Measurements from ENCODE around the gene ARMH1.
A peak's percentile ranks its signal among the peaks of the same experiment; 100 is the strongest.

ARMH1 gene

DNA sequence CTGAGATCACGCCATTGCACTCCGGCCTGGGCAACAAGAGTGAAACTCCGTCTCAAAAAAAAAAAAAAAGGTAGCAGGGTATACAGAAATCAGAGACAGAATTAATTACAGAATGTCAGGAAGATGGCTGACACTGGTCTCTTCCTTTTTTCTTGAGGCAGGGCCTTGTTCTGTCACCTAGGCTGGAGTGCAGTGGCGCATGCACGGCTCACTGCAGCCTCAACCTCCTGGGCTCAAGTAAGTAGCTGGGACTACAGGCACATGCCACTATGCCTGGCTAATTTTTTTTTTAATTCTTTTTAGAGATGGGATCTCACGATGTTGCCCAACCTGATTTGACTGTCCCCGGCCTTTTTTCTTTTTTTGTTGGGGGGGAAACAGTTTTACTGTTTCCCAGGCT lies 40.0 kb downstream of the ARMH1 start:
- Histone ChIP-seq H3K4me3 (ENCODE audit: low read depth, low read length) (no peak overlapping the region), H3K27me3 (replicated peaks) (no peaks in the 10 kb centered on the region), H3K36me3 (replicated peaks) (no peaks in the 10 kb centered on the region), H3K27ac (no peak overlapping the region)
- no peak for DNase-seq
- in situ Hi-C loops (cut with HindIII; ENCODE audit: low pct_ligation_motif_present, low sequenced_read_pairs): no loop called here
- TF ChIP-seq, protein P1, sequence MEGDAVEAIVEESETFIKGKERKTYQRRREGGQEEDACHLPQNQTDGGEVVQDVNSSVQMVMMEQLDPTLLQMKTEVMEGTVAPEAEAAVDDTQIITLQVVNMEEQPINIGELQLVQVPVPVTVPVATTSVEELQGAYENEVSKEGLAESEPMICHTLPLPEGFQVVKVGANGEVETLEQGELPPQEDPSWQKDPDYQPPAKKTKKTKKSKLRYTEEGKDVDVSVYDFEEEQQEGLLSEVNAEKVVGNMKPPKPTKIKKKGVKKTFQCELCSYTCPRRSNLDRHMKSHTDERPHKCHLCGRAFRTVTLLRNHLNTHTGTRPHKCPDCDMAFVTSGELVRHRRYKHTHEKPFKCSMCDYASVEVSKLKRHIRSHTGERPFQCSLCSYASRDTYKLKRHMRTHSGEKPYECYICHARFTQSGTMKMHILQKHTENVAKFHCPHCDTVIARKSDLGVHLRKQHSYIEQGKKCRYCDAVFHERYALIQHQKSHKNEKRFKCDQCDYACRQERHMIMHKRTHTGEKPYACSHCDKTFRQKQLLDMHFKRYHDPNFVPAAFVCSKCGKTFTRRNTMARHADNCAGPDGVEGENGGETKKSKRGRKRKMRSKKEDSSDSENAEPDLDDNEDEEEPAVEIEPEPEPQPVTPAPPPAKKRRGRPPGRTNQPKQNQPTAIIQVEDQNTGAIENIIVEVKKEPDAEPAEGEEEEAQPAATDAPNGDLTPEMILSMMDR (IDR thresholded peaks at IDR 0.05; ENCODE audit: low read depth, low read length, missing control alignments): no peak

DNA sequence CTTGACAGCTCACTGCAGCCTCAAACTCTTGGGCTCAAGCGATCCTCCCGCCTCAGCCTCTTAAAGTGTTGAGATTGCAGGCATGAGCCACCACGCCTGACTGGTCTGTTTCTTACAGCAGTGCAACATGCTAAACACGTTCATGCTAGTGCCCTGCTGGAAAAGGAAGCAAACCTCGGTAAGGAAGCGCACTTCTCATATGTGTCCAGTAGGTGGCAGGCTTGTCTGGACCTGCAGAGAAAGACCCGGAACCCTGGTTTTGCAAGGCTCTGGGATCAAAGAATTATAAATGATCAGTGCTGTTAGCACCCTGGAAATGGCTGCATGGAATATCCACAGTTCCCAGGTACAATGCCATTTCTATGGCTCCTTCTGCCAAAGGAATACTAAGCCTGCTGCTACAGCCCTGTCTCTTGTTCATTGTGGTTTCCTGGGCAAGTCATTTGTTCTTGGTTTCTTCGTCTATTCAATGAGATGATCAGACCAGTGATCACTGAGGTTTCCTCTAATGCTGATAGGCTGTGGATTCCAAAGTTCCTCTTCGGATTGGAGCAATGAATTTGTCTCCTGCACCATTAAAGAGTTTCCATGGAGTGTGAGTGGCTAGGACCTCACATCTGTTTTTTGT lies 40.5 kb downstream of the ARMH1 start:
- Histone ChIP-seq H3K4me3 (ENCODE audit: low read depth, low read length) (no peak overlapping the region), H3K27me3 (replicated peaks) (no peaks in the 10 kb centered on the region), H3K27ac (no peak overlapping the region), H3K36me3 (replicated peaks) (no peaks in the 10 kb centered on the region)
- in situ Hi-C loops (cut with HindIII; ENCODE audit: low pct_ligation_motif_present, low sequenced_read_pairs): no loop called here
- TF ChIP-seq, protein P1 (IDR thresholded peaks at IDR 0.05; ENCODE audit: low read depth, low read length, missing control alignments): peak; percentile 97
- peak; percentile 76 for DNase-seq

DNA sequence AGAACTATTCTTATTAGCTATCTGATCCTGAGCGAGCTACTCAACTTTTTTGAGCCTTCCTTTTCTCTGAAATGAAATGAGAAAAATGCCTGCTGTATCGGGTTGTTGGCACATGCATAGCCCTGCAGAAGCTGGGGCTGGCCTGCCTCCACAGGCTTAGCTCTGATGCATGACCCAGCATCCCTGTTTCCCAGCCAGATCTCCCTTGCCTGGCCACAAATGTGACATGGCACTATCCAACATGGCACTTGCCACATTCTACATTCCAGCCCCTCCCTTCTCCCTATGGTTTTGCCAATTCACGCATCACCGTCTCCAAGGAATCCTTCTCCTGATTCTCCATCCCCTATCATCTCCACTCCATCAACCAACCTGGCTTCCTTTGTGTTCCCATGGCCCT lies 42.6 kb downstream of the ARMH1 start:
- Histone ChIP-seq H3K27ac (no peak overlapping the region), H3K27me3 (replicated peaks) (no peaks in the 10 kb centered on the region), H3K36me3 (replicated peaks) (no peaks in the 10 kb centered on the region), H3K4me3 (ENCODE audit: low read depth, low read length) (no peak overlapping the region)
- DNase-seq: no peak
- in situ Hi-C loops (cut with HindIII; ENCODE audit: low pct_ligation_motif_present, low sequenced_read_pairs): no loop called here
- TF ChIP-seq, protein P1 (IDR thresholded peaks at IDR 0.05; ENCODE audit: low read depth, low read length, missing control alignments): no peak

DNA sequence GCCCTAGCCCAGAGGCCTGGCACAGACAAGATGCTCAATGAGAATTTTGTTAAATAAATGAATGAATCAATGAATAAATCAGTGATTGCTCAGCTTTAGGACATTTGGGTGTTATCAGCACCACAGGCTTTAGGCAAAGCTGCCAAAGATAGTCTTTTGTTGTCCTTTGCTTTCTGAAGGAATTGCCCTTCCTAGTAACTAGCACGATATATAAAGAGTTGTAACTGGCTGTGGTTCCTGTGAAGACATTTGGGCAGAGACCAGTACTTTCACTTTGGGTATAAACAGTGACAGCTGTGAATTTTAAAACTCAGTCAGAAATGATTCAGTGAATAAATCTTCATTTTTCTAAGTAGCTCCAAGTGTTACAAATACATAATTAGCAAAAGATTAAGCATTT lies 43.1 kb downstream of the ARMH1 start:
- DNase-seq: no peak
- no peak overlapping the region for H3K27ac ChIP-seq
- no peaks in the 10 kb centered on the region for H3K27me3 ChIP-seq (replicated peaks)

DNA sequence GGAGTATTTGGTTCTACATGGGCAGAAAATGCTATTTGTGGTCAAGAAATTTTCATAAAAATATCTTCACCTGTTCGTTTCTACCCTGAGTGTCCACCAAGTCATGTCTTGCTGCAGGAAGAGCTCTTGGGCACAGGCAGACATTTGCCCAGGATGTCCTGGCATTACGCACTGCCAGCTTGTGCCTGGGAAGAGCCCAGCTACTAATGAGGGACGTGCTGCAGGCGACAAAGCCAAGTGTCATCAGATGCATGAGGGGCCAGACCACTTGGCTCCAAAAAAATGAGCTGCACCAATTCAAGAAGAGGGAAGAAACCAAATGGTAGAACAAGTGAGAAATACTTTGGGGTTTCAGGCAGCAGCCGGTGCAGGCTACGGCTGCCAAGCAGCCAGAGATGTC lies 43.6 kb downstream of the ARMH1 start:
- H3K36me3 ChIP-seq (replicated peaks): no peaks in the 10 kb centered on the region
- H3K4me3 ChIP-seq (ENCODE audit: low read depth, low read length): no peak overlapping the region
- in situ Hi-C loops (cut with HindIII; ENCODE audit: low pct_ligation_motif_present, low sequenced_read_pairs): no loop called here
- no peaks in the 10 kb centered on the region for H3K27me3 ChIP-seq (replicated peaks)
- no peak for DNase-seq
- no peak overlapping the region for H3K27ac ChIP-seq
- TF ChIP-seq, protein P1 (IDR thresholded peaks at IDR 0.05; ENCODE audit: low read depth, low read length, missing control alignments): no peak

More for the DNA sequence above, 43.1 kb downstream of the ARMH1 start:
- Histone ChIP-seq H3K4me3 (ENCODE audit: low read depth, low read length) (no peak overlapping the region), H3K36me3 (replicated peaks) (no peaks in the 10 kb centered on the region)
- in situ Hi-C loops (cut with HindIII; ENCODE audit: low pct_ligation_motif_present, low sequenced_read_pairs): no loop called here
- TF ChIP-seq, protein P1 (IDR thresholded peaks at IDR 0.05; ENCODE audit: low read depth, low read length, missing control alignments): no peak

DNA sequence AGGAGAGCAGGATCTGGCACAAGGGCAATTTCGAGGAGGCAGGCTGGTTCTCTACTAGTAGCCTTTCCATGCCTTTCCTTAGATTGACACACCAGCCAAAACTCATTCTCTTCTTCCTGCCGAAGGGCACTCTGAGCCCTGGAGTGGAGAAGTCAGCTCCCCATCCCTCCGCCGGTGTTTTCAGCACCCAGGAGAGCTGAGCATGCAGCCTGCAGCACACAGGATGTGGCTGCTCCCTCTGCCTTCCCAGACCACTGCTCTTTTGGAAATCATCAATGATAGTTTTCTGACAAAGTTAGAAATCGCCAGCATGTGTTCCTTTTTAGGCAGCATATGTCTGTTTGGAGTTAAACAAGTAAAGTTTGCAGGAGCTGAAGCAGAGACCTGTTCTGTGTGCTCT lies 44.8 kb downstream of the ARMH1 start:
- Histone ChIP-seq H3K27me3 (replicated peaks) (no peaks in the 10 kb centered on the region), H3K4me3 (ENCODE audit: low read depth, low read length) (no peak overlapping the region), H3K27ac (no peak overlapping the region), H3K36me3 (replicated peaks) (no peaks in the 10 kb centered on the region)
- TF ChIP-seq, protein P1 (IDR thresholded peaks at IDR 0.05; ENCODE audit: low read depth, low read length, missing control alignments): no peak
- in situ Hi-C loops (cut with HindIII; ENCODE audit: low pct_ligation_motif_present, low sequenced_read_pairs): no loop called here
- DNase-seq: no peak

Data from brain microvascular endothelial cell (primary cell).